Loucy (cell line): Measurements from ENCODE around the gene IL12RB1.

ENCODE experiments used
- H2AFZ ChIP-seq: fragments of 200-600 bp; sonication (generic); 2 replicates; pipeline ENCODE4 v1.6.0; 2016; ENCODE audit warnings: antibody characterized with exemption, mild to moderate bottlenecking, low read length, moderate library complexity
- H3F3A ChIP-seq: fragments of 200-600 bp; 2 replicates; pipeline ENCODE4 v1.6.0; 2016; ENCODE audit warnings: antibody characterized with exemption, low read depth, mild to moderate bottlenecking
- H3K27me3 ChIP-seq: fragments of 200-600 bp; sonication (generic); 2 replicates; pipeline ENCODE4 v1.6.1; 2014; ENCODE audit warnings: low read length, mild to moderate bottlenecking; ENCODE audit not compliant: insufficient read depth, poor library complexity, severe bottlenecking
- H3K36me3 ChIP-seq: fragments of 200-600 bp; sonication (generic); 2 replicates; pipeline ENCODE4 v1.6.1; 2016; ENCODE audit warnings: low read length; ENCODE audit not compliant: insufficient read depth
- H3K4me1 ChIP-seq: fragments of 200-600 bp; sonication (generic); 2 replicates; pipeline ENCODE4 v1.5.1; 2014; ENCODE audit warnings: low read length, mild to moderate bottlenecking; ENCODE audit not compliant: insufficient read depth, poor library complexity, severe bottlenecking
- H3K4me2 ChIP-seq: fragments of 200-600 bp; sonication (generic); 2 replicates; pipeline ENCODE4 v1.6.0; 2014; ENCODE audit warnings: antibody characterized with exemption, low read length, low read depth, mild to moderate bottlenecking; ENCODE audit not compliant: poor library complexity, severe bottlenecking
- H3K4me3 ChIP-seq: fragments of 200-600 bp; sonication (generic); 2 replicates; pipeline ENCODE4 v1.5.1; 2014; ENCODE audit warnings: low read length, mild to moderate bottlenecking, mixed read lengths; ENCODE audit not compliant: poor library complexity, severe bottlenecking
- H3K79me2 ChIP-seq: fragments of 200-600 bp; sonication (generic); 2 replicates; pipeline ENCODE4 v1.6.1; 2014; ENCODE audit warnings: low read length; ENCODE audit not compliant: insufficient read depth
- H3K9ac ChIP-seq: fragments of 200-600 bp; sonication (generic); 2 replicates; pipeline ENCODE4 v1.6.0; 2014; ENCODE audit warnings: mild to moderate bottlenecking, low read depth, low read length, moderate library complexity; ENCODE audit not compliant: poor library complexity, severe bottlenecking
- H3K9me2 ChIP-seq: fragments of 200-600 bp; sonication (generic); replicated peaks from 2 replicates; pipeline ENCODE4 v1.6.1; 2016; ENCODE audit warnings: low read depth, low read length, mixed read lengths
- H3K9me3 ChIP-seq: fragments of 200-600 bp; sonication (generic); 2 replicates; pipeline ENCODE4 v1.6.1; 2014; ENCODE audit warnings: mild to moderate bottlenecking, antibody characterized with exemption, low read length, low read depth; ENCODE audit not compliant: insufficient read depth
- H4K20me1 ChIP-seq: fragments of 200-600 bp; sonication (generic); 2 replicates; pipeline ENCODE4 v1.6.0; 2014; ENCODE audit warnings: antibody characterized with exemption, low read length, mild to moderate bottlenecking; ENCODE audit not compliant: insufficient read depth, poor library complexity, severe bottlenecking
- EZH2phosphoT487 ChIP-seq: fragments of 200-600 bp; IDR thresholded peaks from 2 replicates; pipeline ENCODE4 v1.6.1; 2018; ENCODE audit warnings: antibody characterized with exemption, mild to moderate bottlenecking, moderate library complexity, borderline replicate concordance
- TF ChIP-seq, protein P1 (sequence below): fragments of 200-600 bp; sonication (generic); conservative IDR thresholded peaks from 2 replicates; pipeline ENCODE4 v1.5.1; 2014; ENCODE audit warnings: mild to moderate bottlenecking, antibody characterized with exemption, low read length

IL12RB1 gene

DNA sequence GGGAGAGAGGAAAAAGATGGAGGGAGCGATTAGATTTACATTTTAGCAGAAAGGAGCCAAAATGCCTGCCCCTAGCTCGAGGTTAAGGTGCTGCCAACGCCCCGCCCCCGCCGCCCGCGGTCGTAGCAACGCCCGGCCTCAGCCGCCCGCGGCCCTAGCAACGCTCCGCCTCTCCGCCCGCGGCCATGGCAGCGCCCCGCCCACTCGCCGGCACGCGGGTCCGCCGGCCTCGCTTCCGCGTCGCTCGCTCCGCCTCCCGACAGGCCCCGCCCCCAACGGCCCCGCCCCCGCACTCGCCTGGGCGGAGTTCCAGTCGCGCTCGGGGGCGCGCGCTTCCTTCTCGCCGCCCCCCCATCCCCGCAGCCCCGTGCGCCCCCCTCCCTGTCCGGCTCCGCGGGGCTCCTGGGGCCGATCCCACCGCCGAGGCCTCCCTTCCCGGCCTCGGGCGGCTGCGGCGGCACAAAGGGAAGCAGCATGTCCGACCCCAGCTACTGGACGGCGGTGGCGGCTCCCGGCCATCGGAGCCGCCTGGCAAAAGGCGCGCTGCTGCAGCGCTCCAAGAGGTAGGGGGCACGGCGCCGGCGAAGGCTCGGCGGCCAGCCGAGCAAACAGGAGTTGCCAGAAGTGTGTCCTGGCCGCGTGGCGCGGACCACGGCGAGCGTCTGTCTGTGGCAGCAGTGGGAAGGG is 31.1 kb upstream of the IL12RB1 start:
- Histone ChIP-seq H3K4me2 (peak overlapping the region; percentile 96), H3F3A (no peaks in the 10 kb centered on the region), H3K79me2 (peaks cover 6% of the 10 kb centered on the region; the same call in 1 of the 2 replicates), H3K9me3 (no peaks in the 10 kb centered on the region), H2AFZ (peak overlapping the region; percentile 93), H4K20me1 (no peaks in the 10 kb centered on the region), H3K4me3 (peak overlapping the region; percentile 76), H3K9ac (peak overlapping the region; percentile 80), H3K36me3 (no peaks in the 10 kb centered on the region), H3K27me3 (no peaks in the 10 kb centered on the region), H3K9me2 (no peaks in the 10 kb centered on the region), H3K4me1 (peaks cover 22% of the 10 kb centered on the region)
- TF ChIP-seq, protein P1, sequence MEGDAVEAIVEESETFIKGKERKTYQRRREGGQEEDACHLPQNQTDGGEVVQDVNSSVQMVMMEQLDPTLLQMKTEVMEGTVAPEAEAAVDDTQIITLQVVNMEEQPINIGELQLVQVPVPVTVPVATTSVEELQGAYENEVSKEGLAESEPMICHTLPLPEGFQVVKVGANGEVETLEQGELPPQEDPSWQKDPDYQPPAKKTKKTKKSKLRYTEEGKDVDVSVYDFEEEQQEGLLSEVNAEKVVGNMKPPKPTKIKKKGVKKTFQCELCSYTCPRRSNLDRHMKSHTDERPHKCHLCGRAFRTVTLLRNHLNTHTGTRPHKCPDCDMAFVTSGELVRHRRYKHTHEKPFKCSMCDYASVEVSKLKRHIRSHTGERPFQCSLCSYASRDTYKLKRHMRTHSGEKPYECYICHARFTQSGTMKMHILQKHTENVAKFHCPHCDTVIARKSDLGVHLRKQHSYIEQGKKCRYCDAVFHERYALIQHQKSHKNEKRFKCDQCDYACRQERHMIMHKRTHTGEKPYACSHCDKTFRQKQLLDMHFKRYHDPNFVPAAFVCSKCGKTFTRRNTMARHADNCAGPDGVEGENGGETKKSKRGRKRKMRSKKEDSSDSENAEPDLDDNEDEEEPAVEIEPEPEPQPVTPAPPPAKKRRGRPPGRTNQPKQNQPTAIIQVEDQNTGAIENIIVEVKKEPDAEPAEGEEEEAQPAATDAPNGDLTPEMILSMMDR = peak; percentile 23
- no peak for TF ChIP-seq EZH2phosphoT487

DNA sequence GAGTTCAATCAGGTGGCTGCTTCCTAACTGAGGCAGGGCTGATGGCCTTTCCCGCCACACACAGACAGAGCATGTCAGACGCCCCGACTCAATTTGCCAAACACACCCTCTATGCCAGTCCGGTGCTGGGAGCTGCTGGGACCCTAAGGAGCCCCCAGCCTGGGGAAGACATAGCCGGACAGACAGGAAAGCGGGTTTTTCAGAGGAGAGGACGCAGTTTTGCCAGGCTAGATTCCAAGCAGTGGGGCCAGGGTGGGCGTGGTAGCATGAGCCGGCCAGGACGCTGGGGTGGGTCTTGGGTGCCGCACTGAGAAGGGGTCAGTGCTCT is 30.6 kb upstream of the IL12RB1 start:
- Histone ChIP-seq H3K79me2 (peaks cover 6% of the 10 kb centered on the region; the same call in 1 of the 2 replicates), H3K9me3 (no peaks in the 10 kb centered on the region), H3F3A (no peaks in the 10 kb centered on the region), H3K9me2 (no peaks in the 10 kb centered on the region), H3K4me1 (peaks cover 22% of the 10 kb centered on the region), H4K20me1 (no peaks in the 10 kb centered on the region), H3K36me3 (no peaks in the 10 kb centered on the region), H3K4me3 (peak overlapping the region; percentile 72), H3K27me3 (no peaks in the 10 kb centered on the region), H3K9ac (peak overlapping the region; percentile 50), H2AFZ (peak overlapping the region; percentile 80; the same call in 1 of the 2 replicates), H3K4me2 (peak overlapping the region; percentile 96)
- TF ChIP-seq EZH2phosphoT487 = no peak
- TF ChIP-seq, protein P1 = no peak

DNA sequence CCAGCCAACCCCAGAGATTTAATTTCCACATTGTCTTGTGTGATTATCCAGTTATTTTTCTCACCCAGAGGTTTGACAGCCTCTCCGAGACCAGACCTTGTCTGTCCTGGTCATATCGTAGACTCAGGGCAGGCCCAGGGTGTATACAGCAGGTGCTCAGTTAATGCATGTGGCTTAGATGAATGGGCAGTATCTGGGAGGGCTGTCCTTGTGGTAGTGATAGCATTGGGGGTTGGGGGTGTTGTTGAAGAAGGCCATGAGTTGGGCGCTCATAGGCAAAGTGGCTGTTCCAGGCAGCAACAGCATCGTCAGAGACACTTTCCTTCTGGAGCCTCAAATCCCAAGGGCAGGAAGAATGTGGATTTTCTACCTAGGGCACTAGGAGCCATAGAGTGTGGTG is 27.7 kb upstream of the IL12RB1 start:
- Histone ChIP-seq H3K79me2 (peaks cover 6% of the 10 kb centered on the region; the same call in 1 of the 2 replicates), H4K20me1 (no peaks in the 10 kb centered on the region), H2AFZ (no peak overlapping the region), H3K9me2 (no peaks in the 10 kb centered on the region), H3K4me1 (peaks cover 29% of the 10 kb centered on the region), H3K4me3 (no peak overlapping the region), H3K9me3 (no peaks in the 10 kb centered on the region), H3K9ac (no peak overlapping the region), H3K27me3 (no peaks in the 10 kb centered on the region), H3F3A (no peaks in the 10 kb centered on the region), H3K36me3 (no peaks in the 10 kb centered on the region), H3K4me2 (no peak overlapping the region)
- TF ChIP-seq EZH2phosphoT487 = no peak
- TF ChIP-seq, protein P1 = no peak
